HG03159 (cell line): Measurements from ENCODE around the gene PDE3A.
"Not testable (repeated sequence)": the region's sequence is repeated elsewhere in the genome, so short reads cannot be mapped to it uniquely, and the experiment has no call there.

ENCODE experiments used
- ATAC-seq: cut with Tn5 transposase; IDR thresholded peaks from one replicate; pipeline ENCODE4 v1.9.1; 2021; ENCODE audit warnings: mild to moderate bottlenecking, moderate library complexity; ENCODE audit not compliant: unreplicated experiment

The PDE3A gene

DNA sequence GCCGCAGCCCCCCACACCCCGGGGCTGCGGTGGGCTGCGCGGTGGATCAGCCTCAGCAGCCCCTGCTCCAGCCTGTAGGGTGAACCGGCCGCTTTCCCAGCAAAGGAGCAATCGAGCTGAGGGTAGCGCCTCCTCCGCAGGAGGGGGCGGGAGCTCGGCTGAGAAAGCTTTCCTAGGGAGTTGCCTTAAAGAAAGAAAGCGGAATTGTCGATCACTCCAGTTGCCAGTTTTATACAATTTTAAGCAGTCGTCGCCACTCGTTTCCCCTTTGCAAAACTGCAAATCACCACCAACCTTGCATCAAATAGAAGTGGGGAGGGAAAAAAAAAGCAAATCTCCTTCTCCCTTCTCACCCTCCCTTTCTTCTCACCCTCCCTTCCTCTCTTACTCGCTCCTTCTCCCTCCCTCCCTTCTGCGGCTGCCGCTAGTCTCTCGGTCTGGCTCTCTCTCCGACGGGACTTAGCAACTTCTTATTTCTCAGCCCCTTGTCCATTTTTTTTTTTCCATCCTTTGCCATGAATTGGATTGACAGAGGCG is at the start of gene PDE3A:
Gene PDE3A, plus strand, starts transcription at position 424 of the 537 bp plus-strand sequence. CDS start 748 bp downstream, outside the sequence.
- ATAC-seq, result no peak

GRCh38 chr12:20319366-20319765 is 49.0 kb upstream of the PDE3A start:
- ATAC-seq, result no peak

DNA sequence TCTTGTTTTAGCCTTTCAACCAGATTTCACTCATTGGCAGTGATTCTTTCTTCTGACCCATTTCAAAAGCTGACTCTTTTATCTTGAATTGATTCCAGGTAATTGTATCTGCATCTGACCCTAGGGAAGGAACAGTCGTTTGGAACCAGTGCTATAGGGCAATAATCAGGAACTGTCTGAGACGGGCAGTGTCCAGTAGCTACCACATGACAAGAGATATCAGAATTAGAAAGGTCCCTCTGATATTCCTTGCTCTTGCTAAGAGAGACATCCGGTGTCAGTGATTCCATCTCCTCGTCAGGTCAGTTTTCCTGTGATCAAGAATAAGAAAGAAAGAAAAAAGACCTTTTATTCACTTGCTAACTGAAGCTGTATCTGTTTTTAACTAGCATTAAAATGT is 47.8 kb upstream of the PDE3A start:
- ATAC-seq, result no peak

DNA sequence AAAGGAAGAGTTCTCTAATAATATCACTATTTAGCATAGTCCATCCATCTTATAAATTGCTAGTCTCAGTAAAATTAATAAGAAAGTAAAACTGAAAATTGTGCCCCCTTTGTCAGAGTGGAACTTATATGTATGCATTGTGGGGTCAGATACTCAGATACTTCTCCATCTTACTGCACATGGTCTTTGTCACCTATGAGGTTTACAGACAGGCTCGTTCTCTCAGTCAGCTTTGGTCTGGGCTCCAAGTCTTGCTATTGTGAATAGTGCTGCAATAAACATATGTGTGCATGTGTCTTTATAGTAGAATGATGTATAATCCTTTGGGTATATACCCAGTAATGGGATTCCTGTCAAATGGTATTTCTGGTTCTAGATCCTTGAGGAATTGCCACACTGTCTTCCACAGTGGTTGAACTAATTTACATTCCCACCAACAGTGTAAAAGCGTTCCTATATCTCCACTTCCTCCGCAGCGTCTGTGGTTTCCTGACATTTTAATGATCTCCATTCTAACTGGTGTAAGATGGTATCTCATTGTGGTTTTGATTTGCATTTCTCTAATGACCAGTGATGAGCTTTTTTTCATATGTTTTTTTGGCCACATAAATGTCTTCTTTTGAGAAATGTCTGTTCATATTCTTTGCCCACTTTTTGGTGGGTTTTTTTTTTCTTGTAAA is 37.4 kb upstream of the PDE3A start:
- ATAC-seq, result not testable (repeated sequence)

GRCh38 chr12:20339060-20339459 is 29.3 kb upstream of the PDE3A start:
- ATAC-seq, result no peak

DNA sequence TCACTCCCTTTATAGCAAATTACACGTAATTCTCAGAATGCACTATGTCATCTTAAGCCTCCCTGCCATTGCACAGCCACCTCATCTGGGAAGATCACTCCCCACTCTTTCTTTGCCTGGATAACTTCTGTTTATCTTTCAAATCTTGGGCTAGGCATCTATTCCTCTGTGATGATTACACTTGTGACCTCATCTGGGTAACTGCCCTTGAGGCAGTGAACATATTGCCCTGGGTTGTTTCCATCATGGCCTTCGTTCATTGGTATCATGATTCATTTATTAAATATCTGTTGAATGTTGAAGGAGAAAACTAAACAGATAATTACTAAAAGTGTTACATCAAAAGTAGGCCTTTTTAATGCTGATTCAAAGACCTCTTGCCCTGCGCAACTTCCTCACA is 26.2 kb upstream of the PDE3A start:
- no peak for ATAC-seq

GRCh38 chr12:20345866-20346265 is 22.5 kb upstream of the PDE3A start:
- no peak for ATAC-seq

DNA sequence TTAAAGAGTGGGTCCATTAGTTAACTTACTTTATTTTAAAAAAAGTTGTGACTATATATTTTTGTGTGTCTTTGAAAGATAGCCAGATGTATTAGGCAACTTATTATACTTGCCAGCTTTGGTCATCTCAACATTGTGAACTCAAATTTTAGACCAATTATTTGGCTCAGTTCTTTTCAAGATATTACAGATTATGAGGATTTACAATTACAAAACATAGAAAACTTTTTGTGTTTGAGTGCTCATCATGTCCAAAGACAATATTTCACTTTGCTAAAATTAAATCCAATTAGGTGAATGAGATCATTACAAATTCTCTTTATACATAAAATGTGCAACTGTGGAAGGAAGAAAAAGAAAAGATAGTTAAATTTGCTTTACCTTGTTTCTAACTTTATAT is 18.3 kb upstream of the PDE3A start:
- no peak for ATAC-seq

DNA sequence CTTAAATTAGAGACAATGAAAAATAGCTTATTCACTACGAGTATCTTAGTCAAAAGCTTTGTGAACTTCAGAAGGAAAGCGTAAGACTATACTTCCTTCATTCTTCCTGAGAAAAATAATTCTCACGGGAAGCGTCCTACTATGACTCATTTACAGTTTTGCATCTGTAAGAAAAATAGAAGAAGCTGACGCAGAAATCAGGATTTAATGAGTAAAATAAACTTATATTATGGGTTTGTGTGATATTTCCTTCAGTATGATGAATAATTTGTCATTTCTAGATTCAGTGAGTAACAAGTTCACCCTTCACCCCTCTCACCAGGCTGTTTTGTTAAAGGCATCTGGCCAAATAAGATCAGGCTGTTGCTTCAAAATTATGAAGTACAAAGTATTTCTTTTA is 17.8 kb upstream of the PDE3A start:
- no peak for ATAC-seq

- ATAC-seq, result no peak
Observed at GRCh38 chr12:20351406-20351805, 16.9 kb upstream of the PDE3A start.

- no peak for ATAC-seq
Observed at GRCh38 chr12:20356048-20356447, 12.3 kb upstream of the PDE3A start.

- no peak for ATAC-seq
Observed at GRCh38 chr12:20360407-20360806, 7.9 kb upstream of the PDE3A start.

- no peak for ATAC-seq
Observed at GRCh38 chr12:20361416-20361815, 6.9 kb upstream of the PDE3A start.

GRCh38 chr12:20364501-20364900 is 3.8 kb upstream of the PDE3A start:
- no peak for ATAC-seq

DNA sequence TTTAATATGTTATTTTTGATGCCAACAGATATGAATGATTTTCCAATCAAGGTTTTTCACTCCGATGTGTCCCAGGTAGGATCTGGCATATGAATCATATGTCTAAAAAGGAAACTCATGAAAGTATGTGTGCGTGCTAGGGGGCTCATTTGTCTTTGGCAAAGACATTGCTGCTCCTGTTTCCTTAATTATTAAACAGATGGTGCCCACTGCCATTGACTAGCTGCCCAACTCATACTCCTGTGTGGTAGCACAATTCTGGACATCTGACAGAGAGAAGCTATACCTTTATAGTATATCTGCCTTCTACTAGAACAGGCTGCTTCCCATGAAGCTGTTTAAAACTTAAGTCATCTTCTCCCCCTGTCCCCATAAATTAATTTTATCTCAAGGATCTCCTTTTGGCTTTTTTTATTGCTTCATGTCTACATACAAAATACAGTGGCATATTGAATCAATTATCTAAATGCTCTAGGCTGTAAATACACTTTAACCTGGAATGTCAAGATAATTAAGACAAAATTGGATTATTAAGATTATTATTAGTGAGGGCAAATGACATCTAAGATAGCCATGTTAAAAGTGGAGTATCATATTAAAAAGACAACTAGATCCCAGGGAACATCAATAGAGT is 1.4 kb upstream of the PDE3A start:
- no peak for ATAC-seq

- ATAC-seq, result no peak
Observed at GRCh38 chr12:20367583-20368113, 689 bp upstream of the PDE3A start.

DNA sequence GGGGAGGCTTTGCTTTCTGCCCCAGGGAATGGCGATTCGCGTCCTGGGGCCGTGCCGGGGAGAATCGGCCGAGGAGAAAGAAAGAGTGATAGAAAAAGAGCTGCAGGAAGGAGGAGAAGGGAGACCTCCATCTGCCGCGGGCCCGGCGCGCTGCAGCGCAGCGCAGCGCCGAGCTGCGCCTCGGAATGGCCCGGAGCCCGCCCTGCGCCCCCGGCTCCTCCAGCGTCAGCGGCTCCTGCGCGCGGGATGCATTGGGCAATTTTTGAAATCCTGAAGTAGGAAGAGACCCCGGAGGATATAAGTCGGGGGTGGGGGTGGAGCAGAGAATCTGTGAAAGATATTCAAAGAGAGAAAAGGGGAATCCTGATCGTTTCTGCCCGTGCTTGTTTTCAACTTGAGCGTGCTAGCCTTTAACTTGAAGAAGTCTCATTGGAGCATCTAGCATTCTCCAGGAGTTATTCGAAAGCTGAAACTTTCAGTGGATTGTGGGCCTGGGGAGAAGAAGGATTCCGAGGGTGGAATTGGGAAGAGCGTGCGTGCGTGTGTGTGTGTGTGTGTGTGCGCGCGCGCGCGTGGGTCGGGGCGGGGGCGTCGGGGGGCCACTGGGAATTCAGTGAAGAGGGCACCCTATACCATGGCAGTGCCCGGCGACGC is 441 bp downstream of the PDE3A start:
- no peak for ATAC-seq

DNA sequence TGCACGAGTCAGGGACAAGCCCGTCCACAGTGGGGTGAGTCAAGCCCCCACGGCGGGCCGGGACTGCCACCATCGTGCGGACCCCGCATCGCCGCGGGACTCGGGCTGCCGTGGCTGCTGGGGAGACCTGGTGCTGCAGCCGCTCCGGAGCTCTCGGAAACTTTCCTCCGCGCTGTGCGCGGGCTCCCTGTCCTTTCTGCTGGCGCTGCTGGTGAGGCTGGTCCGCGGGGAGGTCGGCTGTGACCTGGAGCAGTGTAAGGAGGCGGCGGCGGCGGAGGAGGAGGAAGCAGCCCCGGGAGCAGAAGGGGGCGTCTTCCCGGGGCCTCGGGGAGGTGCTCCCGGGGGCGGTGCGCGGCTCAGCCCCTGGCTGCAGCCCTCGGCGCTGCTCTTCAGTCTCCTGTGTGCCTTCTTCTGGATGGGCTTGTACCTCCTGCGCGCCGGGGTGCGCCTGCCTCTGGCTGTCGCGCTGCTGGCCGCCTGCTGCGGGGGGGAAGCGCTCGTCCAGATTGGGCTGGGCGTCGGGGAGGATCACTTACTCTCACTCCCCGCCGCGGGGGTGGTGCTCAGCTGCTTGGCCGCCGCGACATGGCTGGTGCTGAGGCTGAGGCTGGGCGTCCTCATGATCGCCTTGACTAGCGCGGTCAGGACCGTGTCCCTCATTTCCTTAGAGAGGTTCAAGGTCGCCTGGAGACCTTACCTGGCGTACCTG is 1.1 kb downstream of the PDE3A start:
- no peak for ATAC-seq

DNA sequence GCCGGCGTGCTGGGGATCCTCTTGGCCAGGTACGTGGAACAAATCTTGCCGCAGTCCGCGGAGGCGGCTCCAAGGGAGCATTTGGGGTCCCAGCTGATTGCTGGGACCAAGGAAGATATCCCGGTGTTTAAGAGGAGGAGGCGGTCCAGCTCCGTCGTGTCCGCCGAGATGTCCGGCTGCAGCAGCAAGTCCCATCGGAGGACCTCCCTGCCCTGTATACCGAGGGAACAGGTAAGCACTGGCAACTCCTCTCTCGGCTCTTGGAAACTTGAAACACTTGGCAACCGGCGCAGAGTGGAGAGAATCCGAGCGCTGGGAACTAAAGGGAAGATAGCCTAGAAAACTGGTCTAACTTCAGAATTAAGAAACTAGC is 1.7 kb downstream of the PDE3A start:
- no peak for ATAC-seq

DNA sequence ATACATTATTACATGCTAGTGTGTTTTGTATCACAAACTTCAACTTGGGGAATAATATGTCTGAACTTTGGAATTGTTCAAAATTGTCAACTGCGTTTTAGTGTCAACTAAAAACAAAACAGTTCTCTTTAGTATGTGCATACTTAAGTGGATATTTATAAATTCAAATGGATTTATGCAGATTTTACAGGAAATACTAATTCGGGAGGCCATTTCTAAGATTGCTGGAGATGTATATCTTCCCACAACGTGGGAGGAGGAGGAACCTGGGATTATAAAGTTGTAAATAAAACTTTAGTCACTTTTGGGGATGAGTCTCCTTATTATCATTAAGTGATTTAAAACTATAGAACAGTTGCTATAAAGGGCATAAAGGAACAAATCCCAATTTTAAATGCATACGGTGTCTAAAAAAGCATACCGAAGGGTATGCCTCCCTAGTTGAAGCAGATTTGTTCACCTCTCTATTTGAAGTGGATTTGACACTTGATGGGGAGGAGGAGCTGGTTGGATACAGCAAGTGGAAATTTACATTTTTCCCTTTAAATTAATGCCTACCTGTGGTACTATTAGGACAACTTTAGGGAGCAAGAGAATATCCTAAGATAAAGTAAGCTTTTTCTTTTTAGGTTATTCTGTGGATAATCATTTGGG is 2.7 kb downstream of the PDE3A start:
- no peak for ATAC-seq
